CD4-positive, alpha-beta T cell (primary cell): ENCODE data around the gene PHF11. TPM values are rescaled to one million over a fixed set of nuclear protein-coding genes. Genes with fewer than 3 reads are reported as not detected.

ENCODE experiments used
- ATAC-seq: fragments of 200-7000 bp; cut with Tn5 transposase; one replicate; pipeline ENCODE4 v1.10.0; 2022; ENCODE audit warnings: mild to moderate bottlenecking; ENCODE audit not compliant: poor library complexity
- CTCF ChIA-PET: fragments of 350-600 bp; sonication (Branson Sonifier 250); formaldehyde crosslinking; loops from one replicate; lab custom pipeline; 2021; ENCODE audit warnings: antibody characterized with exemption, inconsistent platforms; lab: Charles Lee
- POLR2A ChIA-PET: fragments of 350-600 bp; sonication (Branson Sonifier 250); formaldehyde crosslinking; loops from one replicate; lab custom pipeline; 2021; ENCODE audit warnings: antibody characterized with exemption, inconsistent platforms; lab: Charles Lee
- DNase-seq, 14 experiments: peaks; one replicate each; pipeline ENCODE4 v3.0.0-alpha.2; 2013 to 2020; ENCODE audit warnings: mixed read lengths in 2 of 14
- H3K27ac ChIP-seq, 2 donors: one replicate each; pipeline versions ENCODE4 v1.5.1 to v1.7.0; 2013; ENCODE audit warnings: low read length in 2 of 2, low read depth in 1 of 2, mild to moderate bottlenecking in 1 of 2
- H3K27me3 ChIP-seq, 2 experiments: 1 replicate in 1 of 2; 2 replicates in 1 of 2; pipeline versions ENCODE4 v1.6.1 to v1.7.0; 2013; ENCODE audit warnings: low read length in 2 of 2, control low read depth in 1 of 2, mild to moderate bottlenecking in 1 of 2, moderate library complexity in 1 of 2; ENCODE audit not compliant: insufficient read depth in 2 of 2, control insufficient read depth in 1 of 2
- H3K36me3 ChIP-seq: one replicate; pipeline ENCODE4 v1.6.1; 2013; ENCODE audit warnings: low read length, control low read depth; ENCODE audit not compliant: insufficient read depth
- H3K4me1 ChIP-seq: one replicate; pipeline ENCODE4 v1.6.1; 2013; ENCODE audit warnings: low read length, control low read depth; ENCODE audit not compliant: insufficient read depth
- H3K4me3 ChIP-seq: one replicate; pipeline ENCODE4 v1.5.1; 2013; ENCODE audit warnings: mild to moderate bottlenecking, low read length, moderate library complexity
- H3K9me3 ChIP-seq, 2 experiments: 1 replicate in 1 of 2; 2 replicates in 1 of 2; pipeline versions ENCODE4 v1.6.1 to v1.7.0; 2013; ENCODE audit warnings: low read length in 2 of 2, mild to moderate bottlenecking in 2 of 2, control low read depth in 1 of 2, moderate library complexity in 1 of 2; ENCODE audit not compliant: control insufficient read depth in 1 of 2, insufficient read depth in 1 of 2
- H3K27ac Mint-ChIP-seq: one replicate; pipeline ENCODE4 v1.8.0; 2020; ENCODE audit warnings: mixed read lengths
- H3K27me3 Mint-ChIP-seq: one replicate; pipeline ENCODE4 v1.8.0; 2021; ENCODE audit warnings: mixed read lengths
- H3K36me3 Mint-ChIP-seq: one replicate; pipeline ENCODE4 v1.8.0; 2021; ENCODE audit warnings: low read depth, mixed read lengths
- H3K4me1 Mint-ChIP-seq: one replicate; pipeline ENCODE4 v1.8.0; 2021; ENCODE audit warnings: low read depth, mixed read lengths
- H3K4me3 Mint-ChIP-seq: one replicate; pipeline ENCODE4 v1.8.0; 2020; ENCODE audit warnings: mild to moderate bottlenecking, mixed read lengths
- H3K9me3 Mint-ChIP-seq: one replicate; pipeline ENCODE4 v1.8.0; 2020; ENCODE audit warnings: mixed read lengths
- CTCF ChIP-seq: fragments of 200-600 bp; IDR thresholded peaks from one replicate; pipeline ENCODE4 v1.8.0; 2022; ENCODE audit warnings: antibody characterized with exemption, mild to moderate bottlenecking
- intact Hi-C, 2 experiments: fragments of 100-400 bp; cut with DNase I in 1 of 2; cut with micrococcal nuclease in 1 of 2; formaldehyde crosslinking; loops; one replicate each; pipeline versions ENCODE4 v1.15.1 to v1.9.0; 2023 to 2025; cut with DNase I, micrococcal nuclease
- total RNA-seq, 174 experiments: library from RNA in 2 of 174; stranded (reverse) in 2 of 174; gene quantifications; one replicate each; pipeline ENCODE4 v1.2.3 and lab custom pipeline; 2021 to 2026

The PHF11 gene
- total RNA-seq, 2 experiments from 2014 or later: 105 TPM

GRCh38 chr13:49527123-49527522 lies 31.4 kb downstream of the PHF11 start:
- no peaks in the 10 kb centered on the region for H3K9me3 Mint-ChIP-seq
- H3K27me3 Mint-ChIP-seq: no peaks in the 10 kb centered on the region
- H3K4me1 ChIP-seq: no peaks in the 10 kb centered on the region
- peaks cover 10% of the 10 kb centered on the region for H3K4me1 Mint-ChIP-seq
- ChIA-PET POLR2A (no interaction called here), CTCF (no interaction called here)
- no peak overlapping the region for H3K4me3 Mint-ChIP-seq
- H3K27me3 ChIP-seq: no peaks in the 10 kb centered on the region
- no peak for ATAC-seq
- DNase-seq: no peak
- no peaks in the 10 kb centered on the region for H3K9me3 ChIP-seq
- H3K27ac Mint-ChIP-seq: peak overlapping the region; percentile 35
- H3K4me3 ChIP-seq: no peak overlapping the region
- peaks cover 38% of the 10 kb centered on the region for H3K36me3 ChIP-seq
- TF ChIP-seq CTCF: no peak
- peaks cover 78% of the 10 kb centered on the region for H3K36me3 Mint-ChIP-seq
- intact Hi-C loops: no loop called here
- no peak overlapping the region for H3K27ac ChIP-seq

GRCh38 chr13:49528161-49528560 lies 32.4 kb downstream of the PHF11 start:
- Histone ChIP-seq H3K27ac (no peak overlapping the region), H3K4me1 (no peaks in the 10 kb centered on the region), H3K4me3 (no peak overlapping the region), H3K9me3 (no peaks in the 10 kb centered on the region), H3K36me3 (peaks cover 31% of the 10 kb centered on the region), H3K27me3 (no peaks in the 10 kb centered on the region)
- TF ChIP-seq CTCF: no peak
- POLR2A ChIA-PET: interaction anchor here (1.0 to 1.2 kb wide), 2 partner anchors 11 to 85 kb away, joined by 4 to 5 read pairs; partner anchors contain the start of genes CAB39L and SETDB2
- DNase-seq (no peak), ATAC-seq (no peak)
- Mint-ChIP-seq H3K27me3 (no peaks in the 10 kb centered on the region), H3K27ac (peak overlapping the region; percentile 35), H3K9me3 (no peaks in the 10 kb centered on the region), H3K36me3 (peaks cover 78% of the 10 kb centered on the region), H3K4me3 (no peak overlapping the region), H3K4me1 (peaks cover 10% of the 10 kb centered on the region)
- intact Hi-C loops: no loop called here
- CTCF ChIA-PET: no interaction called here

- no peak for ATAC-seq
- no peaks in the 10 kb centered on the region for H3K9me3 Mint-ChIP-seq
- no peaks in the 10 kb centered on the region for H3K27me3 Mint-ChIP-seq
- peaks cover 68% of the 10 kb centered on the region for H3K36me3 Mint-ChIP-seq
- H3K4me3 ChIP-seq: no peak overlapping the region
- no peaks in the 10 kb centered on the region for H3K4me1 ChIP-seq
- intact Hi-C loops: no loop called here
- CTCF ChIA-PET: no interaction called here
- H3K27ac Mint-ChIP-seq: peak overlapping the region; percentile 50
- POLR2A ChIA-PET: no interaction called here
- H3K36me3 ChIP-seq: peaks cover 24% of the 10 kb centered on the region
- TF ChIP-seq CTCF: no peak
- no peaks in the 10 kb centered on the region for H3K27me3 ChIP-seq
- H3K4me3 Mint-ChIP-seq: no peak overlapping the region
- no peak overlapping the region for H3K27ac ChIP-seq
- no peaks in the 10 kb centered on the region for H3K9me3 ChIP-seq
- peak in 2 of 14 experiments; percentile 41 to 55 for DNase-seq
- H3K4me1 Mint-ChIP-seq: peaks cover 10% of the 10 kb centered on the region
Observed at GRCh38 chr13:49530457-49530856, 34.7 kb downstream of the PHF11 start.
